HG03097 (cell line): Measurements from ENCODE around the gene ASIC1.

Experiments
- ATAC-seq: cut with Tn5 transposase; IDR thresholded peaks from one replicate; pipeline ENCODE4 v1.9.1; 2021; ENCODE audit not compliant: unreplicated experiment, low FRiP score

The ASIC1 gene

GRCh38 chr12:50039151-50039835 lies 18.1 kb upstream of the ASIC1 start:
- ATAC-seq, result no peak

- ATAC-seq, result no peak
Observed at GRCh38 chr12:50040657-50041056, 16.7 kb upstream of the ASIC1 start.

GRCh38 chr12:50041062-50041860 lies 16.1 kb upstream of the ASIC1 start:
- ATAC-seq, result no peak

- no peak for ATAC-seq
Observed at GRCh38 chr12:50041962-50042361, 15.4 kb upstream of the ASIC1 start.

GRCh38 chr12:50042693-50043092 lies 14.7 kb upstream of the ASIC1 start:
- ATAC-seq, result no peak

- no peak for ATAC-seq
Observed at GRCh38 chr12:50043308-50043707, 14.1 kb upstream of the ASIC1 start.

- ATAC-seq, result no peak
Observed at GRCh38 chr12:50043854-50044253, 13.5 kb upstream of the ASIC1 start.

GRCh38 chr12:50047693-50048250 lies 9.6 kb upstream of the ASIC1 start:
- no peak for ATAC-seq

- ATAC-seq, result no peak
Observed at GRCh38 chr12:50049254-50050118, 7.9 kb upstream of the ASIC1 start.

GRCh38 chr12:50050119-50050385 lies 7.3 kb upstream of the ASIC1 start:
- no peak for ATAC-seq

- no peak for ATAC-seq
Observed at GRCh38 chr12:50050410-50051098, 6.8 kb upstream of the ASIC1 start.

GRCh38 chr12:50051101-50051806 lies 6.1 kb upstream of the ASIC1 start:
- no peak for ATAC-seq

GRCh38 chr12:50052544-50052943 lies 4.9 kb upstream of the ASIC1 start:
- no peak for ATAC-seq

GRCh38 chr12:50052964-50053363 lies 4.4 kb upstream of the ASIC1 start:
- no peak for ATAC-seq

GRCh38 chr12:50053583-50053982 lies 3.8 kb upstream of the ASIC1 start:
- no peak for ATAC-seq

GRCh38 chr12:50055831-50056638 lies 1.4 kb upstream of the ASIC1 start:
- ATAC-seq, result no peak

GRCh38 chr12:50056639-50056976 lies 788 bp upstream of the ASIC1 start:
- ATAC-seq, result no peak

- ATAC-seq, result no peak
Observed at GRCh38 chr12:50057896-50058670, 687 bp downstream of the ASIC1 start.
